ENCODE data around the gene COL8A2.

DNA sequence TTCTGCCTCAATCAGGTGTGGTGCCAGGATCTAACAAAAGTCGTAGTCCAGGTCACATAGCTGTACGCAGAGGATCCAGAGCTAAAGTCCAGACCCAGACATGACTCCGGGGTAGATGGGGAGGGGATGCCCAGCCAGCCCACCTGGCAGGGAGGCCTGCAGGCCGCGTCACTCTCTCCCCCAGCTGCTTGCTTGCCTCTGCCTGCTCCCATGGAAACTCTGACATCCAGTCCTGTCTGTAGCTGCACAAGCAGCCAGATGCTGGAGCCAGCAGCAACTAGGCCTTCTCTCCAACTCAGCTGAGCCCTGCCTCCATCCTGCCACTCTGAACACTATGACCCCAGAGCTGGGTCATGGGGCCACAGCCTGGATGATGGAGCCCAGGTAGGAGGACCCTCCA is 8.1 kb downstream of the COL8A2 start:
- TF ChIP-seq POLR2A (IDR thresholded peaks at IDR 0.05; ENCODE audit: low read length) (no peak), GATA1 (IDR thresholded peaks at IDR 0.05; ENCODE audit: low read depth, low read length) (no peak)
